ENCODE results near the gene LY6G6C. TPM values are rescaled to one million over a fixed set of nuclear protein-coding genes. Genes with fewer than 3 reads are reported as not detected.

The LY6G6C gene
- polyA plus RNA-seq, 4 donors: 0.32 to 1.4 (median 0.47) TPM; not detected in 1

GRCh38 chr6:31687321-31687720 is 34.2 kb downstream of the LY6G6C start:
- DNase-seq (ENCODE audit: low read depth in 4 of 4, low spot score in 2 of 4): no peak

GRCh38 chr6:31686483-31686882 is 35.1 kb downstream of the LY6G6C start:
- DNase-seq (ENCODE audit: low read depth in 4 of 4, low spot score in 2 of 4): no peak

- DNase-seq (ENCODE audit: low read depth in 4 of 4, low spot score in 2 of 4): no peak
Observed at GRCh38 chr6:31683591-31683990, 38.0 kb downstream of the LY6G6C start.

GRCh38 chr6:31681135-31681671 is 40.3 kb downstream of the LY6G6C start:
- DNase-seq (ENCODE audit: low read depth in 4 of 4, low spot score in 2 of 4): no peak

- DNase-seq (ENCODE audit: low read depth in 4 of 4, low spot score in 2 of 4): peak in 2 of 4 donors; percentile 67 to 80
Observed at GRCh38 chr6:31680226-31681134, 41.1 kb downstream of the LY6G6C start, which contains the start of gene LY6G5C. Gene LY6G5C (minus strand): TSS chr6:31681067. CDS start chr6:31680373, 694 bp downstream.

GRCh38 chr6:31677955-31678354 is 43.6 kb downstream of the LY6G6C start:
- DNase-seq (ENCODE audit: low read depth in 4 of 4, low spot score in 2 of 4): no peak

GRCh38 chr6:31676904-31677303 is 44.6 kb downstream of the LY6G6C start:
- DNase-seq (ENCODE audit: low read depth in 4 of 4, low spot score in 2 of 4): no peak

- DNase-seq (ENCODE audit: low read depth in 4 of 4, low spot score in 2 of 4): no peak
Observed at GRCh38 chr6:31676322-31676903, 45.1 kb downstream of the LY6G6C start.

GRCh38 chr6:31669676-31670075 is 51.9 kb downstream of the LY6G6C start, which contains the start of gene LY6G5B:
Gene LY6G5B (plus strand): TSS chr6:31669976. CDS start chr6:31670951, 975 bp downstream.
- no peak for DNase-seq (ENCODE audit: low read depth in 4 of 4, low spot score in 2 of 4)

Other genes with a start within 250 kb of the LY6G6C start
- 1 to 10 TPM in 2 of 4 donors, under 1 TPM in 2; 0.45 to 1.8 (median 0.88) TPM for gene MICB, start 223.6 kb downstream of the LY6G6C start, polyA plus RNA-seq (ENCODE audit: insufficient read length in 4 of 4)
- gene MCCD1, start 192.8 kb downstream of the LY6G6C start, polyA plus RNA-seq (ENCODE audit: insufficient read length in 4 of 4): 10 to 100 TPM; 15.4 to 24.2 (median 18.0) TPM
- 100 to 1,000 TPM; 462 to 709 (median 569) TPM for gene DDX39B, start 179.7 kb downstream of the LY6G6C start, polyA plus RNA-seq (ENCODE audit: insufficient read length in 4 of 4)
- gene ATP6V1G2, start 175.1 kb downstream of the LY6G6C start, polyA plus RNA-seq (ENCODE audit: insufficient read length in 4 of 4): 10 to 100 TPM in 1 of 4 donors, 1 to 10 TPM in 3; 6.4 to 10.5 (median 6.5) TPM
- gene NFKBIL1, start 174.1 kb downstream of the LY6G6C start, polyA plus RNA-seq (ENCODE audit: insufficient read length in 4 of 4): 10 to 100 TPM; 18.4 to 29.0 (median 25.5) TPM
- gene LTA, start 149.5 kb downstream of the LY6G6C start, polyA plus RNA-seq (ENCODE audit: insufficient read length in 4 of 4): under 1 TPM; 0.24 to 0.39 (median 0.31) TPM
- gene TNF, start 146.2 kb downstream of the LY6G6C start, polyA plus RNA-seq (ENCODE audit: insufficient read length in 4 of 4): under 1 TPM in 1 of 4 donors, not detected in 3; 0.49 TPM
- 1 to 10 TPM in 3 of 4 donors, under 1 TPM in 1; 0.88 to 2.3 (median 2.0) TPM for gene LTB, start 139.3 kb downstream of the LY6G6C start, polyA plus RNA-seq (ENCODE audit: insufficient read length in 4 of 4)
- gene LST1, start 135.5 kb downstream of the LY6G6C start, polyA plus RNA-seq (ENCODE audit: insufficient read length in 4 of 4): 1 to 10 TPM; 4.2 to 6.2 (median 5.0) TPM
- under 1 TPM in 3 of 4 donors, not detected in 1; 0.16 to 0.52 (median 0.25) TPM for gene NCR3, start 128.7 kb downstream of the LY6G6C start, polyA plus RNA-seq (ENCODE audit: insufficient read length in 4 of 4)
- 10 to 100 TPM; 61.0 to 92.7 (median 73.5) TPM for gene AIF1, start 106.5 kb downstream of the LY6G6C start, polyA plus RNA-seq (ENCODE audit: insufficient read length in 4 of 4)
- 100 to 1,000 TPM; 129 to 238 (median 197) TPM for gene PRRC2A, start 101.0 kb downstream of the LY6G6C start, polyA plus RNA-seq (ENCODE audit: insufficient read length in 4 of 4)
- 100 to 1,000 TPM; 218 to 274 (median 261) TPM for gene BAG6, start 69.1 kb downstream of the LY6G6C start, polyA plus RNA-seq (ENCODE audit: insufficient read length in 4 of 4)
- gene APOM, start 65.9 kb downstream of the LY6G6C start, polyA plus RNA-seq (ENCODE audit: insufficient read length in 4 of 4): 100 to 1,000 TPM in 3 of 4 donors, 10 to 100 TPM in 1; 89.9 to 124 (median 104) TPM
- 10 to 100 TPM; 17.9 to 24.3 (median 21.4) TPM for gene C6orf47, start 61.0 kb downstream of the LY6G6C start, polyA plus RNA-seq (ENCODE audit: insufficient read length in 4 of 4)
- 10 to 100 TPM; 25.2 to 33.9 (median 29.5) TPM for gene GPANK1, start 56.7 kb downstream of the LY6G6C start, polyA plus RNA-seq (ENCODE audit: insufficient read length in 4 of 4)
- gene CSNK2B, start 55.7 kb downstream of the LY6G6C start, polyA plus RNA-seq (ENCODE audit: insufficient read length in 4 of 4): 100 to 1,000 TPM; 224 to 234 (median 228) TPM
- 10 to 100 TPM in 3 of 4 donors, 1 to 10 TPM in 1; 9.0 to 37.0 (median 19.2) TPM for gene LY6G5B, start 51.8 kb downstream of the LY6G6C start, polyA plus RNA-seq (ENCODE audit: insufficient read length in 4 of 4)
- 1 to 10 TPM; 2.4 to 5.6 (median 3.0) TPM for gene LY6G5C, start 40.7 kb downstream of the LY6G6C start, polyA plus RNA-seq (ENCODE audit: insufficient read length in 4 of 4)
- gene ABHD16A, start 18.4 kb downstream of the LY6G6C start, polyA plus RNA-seq (ENCODE audit: insufficient read length in 4 of 4): 10 to 100 TPM; 54.3 to 74.8 (median 61.5) TPM
- gene LY6G6F, start 14.9 kb downstream of the LY6G6C start, polyA plus RNA-seq (ENCODE audit: insufficient read length in 4 of 4): under 1 TPM; 0.21 to 0.81 (median 0.57) TPM
- under 1 TPM in 1 of 4 donors, not detected in 3; 0.65 TPM for gene LY6G6D, start 6.4 kb downstream of the LY6G6C start, polyA plus RNA-seq (ENCODE audit: insufficient read length in 4 of 4)
- 1 to 10 TPM in 3 of 4 donors, under 1 TPM in 1; 0.72 to 2.4 (median 1.5) TPM for gene MPIG6B, start 1.6 kb upstream of the LY6G6C start, polyA plus RNA-seq (ENCODE audit: insufficient read length in 4 of 4)
- gene DDAH2, start 7.6 kb upstream of the LY6G6C start, polyA plus RNA-seq (ENCODE audit: insufficient read length in 4 of 4): 100 to 1,000 TPM; 163 to 243 (median 200) TPM
- 100 to 1,000 TPM; 251 to 323 (median 297) TPM for gene CLIC1, start 14.8 kb upstream of the LY6G6C start, polyA plus RNA-seq (ENCODE audit: insufficient read length in 4 of 4)
- 10 to 100 TPM; 13.1 to 58.4 (median 30.9) TPM for gene MSH5, start 18.3 kb upstream of the LY6G6C start, polyA plus RNA-seq (ENCODE audit: insufficient read length in 4 of 4)
- 10 to 100 TPM in 2 of 4 donors, 1 to 10 TPM in 2; 4.2 to 12.9 (median 7.3) TPM for gene SAPCD1, start 40.9 kb upstream of the LY6G6C start, polyA plus RNA-seq (ENCODE audit: insufficient read length in 4 of 4)
- 10 to 100 TPM in 2 of 4 donors, 1 to 10 TPM in 2; 8.1 to 10.7 (median 9.6) TPM for gene VWA7, start 55.6 kb upstream of the LY6G6C start, polyA plus RNA-seq (ENCODE audit: insufficient read length in 4 of 4)
- gene VARS1, start 74.0 kb upstream of the LY6G6C start, polyA plus RNA-seq (ENCODE audit: insufficient read length in 4 of 4): 10 to 100 TPM; 51.9 to 64.8 (median 55.2) TPM
- 10 to 100 TPM; 80.4 to 88.0 (median 84.9) TPM for gene LSM2, start 85.2 kb upstream of the LY6G6C start, polyA plus RNA-seq (ENCODE audit: insufficient read length in 4 of 4)
- gene HSPA1L, start 93.5 kb upstream of the LY6G6C start, polyA plus RNA-seq (ENCODE audit: insufficient read length in 4 of 4): 1 to 10 TPM; 3.6 to 4.2 (median 3.8) TPM
- gene HSPA1A, start 93.8 kb upstream of the LY6G6C start, polyA plus RNA-seq (ENCODE audit: insufficient read length in 4 of 4): 100 to 1,000 TPM in 3 of 4 donors, 10 to 100 TPM in 1; 92.5 to 123 (median 116) TPM
- gene HSPA1B, start 106.0 kb upstream of the LY6G6C start, polyA plus RNA-seq (ENCODE audit: insufficient read length in 4 of 4): 100 to 1,000 TPM; 128 to 169 (median 155) TPM
- 10 to 100 TPM; 72.1 to 78.2 (median 75.1) TPM for gene NEU1, start 141.1 kb upstream of the LY6G6C start, polyA plus RNA-seq (ENCODE audit: insufficient read length in 4 of 4)
- 10 to 100 TPM; 37.2 to 57.4 (median 46.1) TPM for gene SLC44A4, start 157.3 kb upstream of the LY6G6C start, polyA plus RNA-seq (ENCODE audit: insufficient read length in 4 of 4)
- gene EHMT2, start 176.0 kb upstream of the LY6G6C start, polyA plus RNA-seq (ENCODE audit: insufficient read length in 4 of 4): 100 to 1,000 TPM in 1 of 4 donors, 10 to 100 TPM in 3; 65.6 to 111 (median 86.8) TPM
- gene ZBTB12, start 180.3 kb upstream of the LY6G6C start, polyA plus RNA-seq (ENCODE audit: insufficient read length in 4 of 4): 10 to 100 TPM; 22.4 to 35.3 (median 26.9) TPM
- gene C2, start 206.0 kb upstream of the LY6G6C start, polyA plus RNA-seq (ENCODE audit: insufficient read length in 4 of 4): 1 to 10 TPM; 3.1 to 4.1 (median 3.7) TPM
- 10 to 100 TPM in 1 of 4 donors, 1 to 10 TPM in 3; 6.5 to 22.2 (median 7.1) TPM for gene CFB, start 224.3 kb upstream of the LY6G6C start, polyA plus RNA-seq (ENCODE audit: insufficient read length in 4 of 4)
- gene NELFE, start 237.2 kb upstream of the LY6G6C start, polyA plus RNA-seq (ENCODE audit: insufficient read length in 4 of 4): 100 to 1,000 TPM in 1 of 4 donors, 10 to 100 TPM in 3; 88.5 to 105 (median 91.7) TPM
- 10 to 100 TPM; 36.4 to 56.9 (median 45.8) TPM for gene SKIC2, start 237.4 kb upstream of the LY6G6C start, polyA plus RNA-seq (ENCODE audit: insufficient read length in 4 of 4)